HEK293 (cell line): Measurements from ENCODE around the gene HS6ST3.

ENCODE experiments used
- CTCF ChIA-PET: fragments of 350-600 bp; formaldehyde crosslinking; extraction: SDS; loops from one replicate; lab custom pipeline; 2021; ENCODE audit warnings: antibody characterized with exemption; lab: Yijun Ruan, JAX
- POLR2A ChIA-PET: fragments of 300-600 bp; formaldehyde crosslinking; extraction: SDS; loops from one replicate; lab custom pipeline; 2020; ENCODE audit warnings: antibody characterized with exemption, inconsistent platforms; lab: Yijun Ruan, JAX
- H3K27ac ChIP-seq: fragments of 200-500 bp; sonication (Bioruptor generic); 2 replicates; pipeline ENCODE4 v1.5.1; 2014; ENCODE audit warnings: low read depth, low read length, control low read depth, inconsistent platforms; ENCODE audit errors: extremely low read depth
- H3K36me3 ChIP-seq, 2 experiments: fragments of 200-500 bp in 1 of 2; sonication (Bioruptor generic) in 1 of 2; 1 replicate in 1 of 2; 2 replicates in 1 of 2; pipeline ENCODE4 v1.5.1; 2014 to 2017; ENCODE audit warnings: inconsistent platforms in 2 of 2, low read length in 2 of 2; ENCODE audit not compliant: control insufficient read depth in 2 of 2, insufficient read depth in 1 of 2
- H3K4me1 ChIP-seq: fragments of 200-500 bp; sonication (Bioruptor generic); 2 replicates; pipeline ENCODE4 v1.5.1; 2014; ENCODE audit warnings: mild to moderate bottlenecking, low read length, inconsistent platforms; ENCODE audit not compliant: control insufficient read depth, insufficient read depth
- H3K4me3 ChIP-seq: 2 replicates; pipeline ENCODE4 v1.5.1; 2011; ENCODE audit warnings: low read depth, mild to moderate bottlenecking, control low read depth, low read length, moderate library complexity
- H3K9me3 ChIP-seq: fragments of 200-500 bp; sonication (Bioruptor generic); 2 replicates; pipeline ENCODE4 v1.5.1; 2014; ENCODE audit warnings: low read depth, low read length, inconsistent platforms; ENCODE audit not compliant: control insufficient read depth, insufficient read depth
- GLIS2 ChIP-seq: fragments of 450-650 bp; formaldehyde crosslinking; IDR thresholded peaks from 2 replicates; pipeline ENCODE4 v1.5.1; 2016; ENCODE audit warnings: missing biosample characterization, missing genetic modification characterization
- KLF1 ChIP-seq: fragments of 450-650 bp; formaldehyde crosslinking; IDR thresholded peaks from 2 replicates; pipeline ENCODE4 v1.5.1; 2016; ENCODE audit warnings: missing biosample characterization, missing genetic modification characterization
- KLF17 ChIP-seq: fragments of 450-650 bp; formaldehyde crosslinking; IDR thresholded peaks from 2 replicates; pipeline ENCODE4 v1.5.1; 2016; ENCODE audit warnings: missing biosample characterization, missing genetic modification characterization
- PRDM1 ChIP-seq: fragments of 450-650 bp; formaldehyde crosslinking; IDR thresholded peaks from 2 replicates; pipeline ENCODE4; 2016; ENCODE audit warnings: missing biosample characterization, missing genetic modification characterization
- PRDM6 ChIP-seq: fragments of 450-650 bp; formaldehyde crosslinking; IDR thresholded peaks from 2 replicates; pipeline ENCODE4 v1.5.1; 2017; ENCODE audit warnings: missing biosample characterization, missing genetic modification characterization
- SETDB1 ChIP-seq: IDR thresholded peaks from one replicate; pipeline ENCODE4 v1.6.1; 2017; ENCODE audit warnings: mild to moderate bottlenecking, low read length, moderate library complexity, mixed read lengths; ENCODE audit not compliant: insufficient read length
- ZBTB7A ChIP-seq: fragments of 450-650 bp; formaldehyde crosslinking; IDR thresholded peaks from 2 replicates; pipeline ENCODE4 v1.5.1; 2016; ENCODE audit warnings: low read depth, missing biosample characterization, missing genetic modification characterization
- ZFHX2 ChIP-seq: fragments of 450-650 bp; formaldehyde crosslinking; conservative IDR thresholded peaks from 2 replicates; pipeline ENCODE4 v1.5.1; 2016; ENCODE audit warnings: missing biosample characterization, missing genetic modification characterization
- ZNF184 ChIP-seq: fragments of 450-650 bp; IDR thresholded peaks from 2 replicates; pipeline ENCODE4 v1.5.1; 2018; ENCODE audit warnings: missing biosample characterization, mild to moderate bottlenecking, missing genetic modification characterization
- ZNF214 ChIP-seq: fragments of 450-650 bp; formaldehyde crosslinking; IDR thresholded peaks from 2 replicates; pipeline ENCODE4 v1.5.1; 2017; ENCODE audit warnings: missing biosample characterization, mild to moderate bottlenecking, missing genetic modification characterization, borderline replicate concordance
- ZNF280C ChIP-seq: fragments of 450-650 bp; formaldehyde crosslinking; IDR thresholded peaks from 2 replicates; pipeline ENCODE4 v1.5.1; 2016; ENCODE audit warnings: missing biosample characterization, missing genetic modification characterization
- ZNF292 ChIP-seq: fragments of 450-650 bp; formaldehyde crosslinking; IDR thresholded peaks from 2 replicates; pipeline ENCODE4 v1.5.1; 2016; ENCODE audit warnings: low read depth, missing biosample characterization, missing genetic modification characterization, borderline replicate concordance
- ZNF366 ChIP-seq: fragments of 450-650 bp; formaldehyde crosslinking; conservative IDR thresholded peaks from 2 replicates; pipeline ENCODE4 v1.5.1; 2016; ENCODE audit warnings: missing biosample characterization, missing genetic modification characterization
- ZNF37A ChIP-seq: fragments of 450-650 bp; IDR thresholded peaks from 2 replicates; pipeline ENCODE4 v1.5.1; 2018; ENCODE audit warnings: missing biosample characterization, missing genetic modification characterization
- ZNF398 ChIP-seq: fragments of 450-650 bp; formaldehyde crosslinking; IDR thresholded peaks from 2 replicates; pipeline ENCODE4 v1.5.1; 2017; ENCODE audit warnings: missing biosample characterization, missing genetic modification characterization
- ZNF433 ChIP-seq: fragments of 450-650 bp; formaldehyde crosslinking; IDR thresholded peaks from 2 replicates; pipeline ENCODE4 v1.5.1; 2016; ENCODE audit warnings: missing biosample characterization, missing genetic modification characterization, low read depth
- ZNF530 ChIP-seq: fragments of 450-650 bp; formaldehyde crosslinking; IDR thresholded peaks from 2 replicates; pipeline ENCODE4 v1.5.1; 2016; ENCODE audit warnings: low read depth, missing biosample characterization, missing genetic modification characterization
- ZNF777 ChIP-seq: fragments of 450-650 bp; formaldehyde crosslinking; IDR thresholded peaks from 2 replicates; pipeline ENCODE4 v1.5.1; 2017; ENCODE audit warnings: missing biosample characterization, missing genetic modification characterization, borderline replicate concordance

The HS6ST3 gene

GRCh38 chr13:96285729-96286128 lies 195.8 kb downstream of the HS6ST3 start:
- ChIA-PET POLR2A (no interaction called here), CTCF (no interaction called here)
- TF ChIP-seq ZNF777 (tag by site-specific recombination): no peak
- TF ChIP-seq ZNF280C (tag by site-specific recombination): no peak
- TF ChIP-seq ZNF37A (tag by site-specific recombination): no peak
- TF ChIP-seq ZNF366 (tag by site-specific recombination): peak; percentile 54
- TF ChIP-seq ZNF398 (tag by site-specific recombination): no peak
- TF ChIP-seq ZNF530 (tag by site-specific recombination): no peak
- peak; percentile 72 for TF ChIP-seq PRDM1 (tag by site-specific recombination)
- TF ChIP-seq PRDM6 (tag by site-specific recombination): no peak
- TF ChIP-seq ZNF214 (tag by site-specific recombination): no peak
- TF ChIP-seq ZBTB7A (tag by site-specific recombination): no peak
- no peak for TF ChIP-seq KLF1 (tag by site-specific recombination)
- H3K4me1 ChIP-seq: no peaks in the 10 kb centered on the region
- H3K4me3 ChIP-seq: no peak overlapping the region
- H3K9me3 ChIP-seq: no peaks in the 10 kb centered on the region
- H3K27ac ChIP-seq: no peak overlapping the region
- H3K36me3 ChIP-seq: no peaks in the 10 kb centered on the region

- H3K4me3 ChIP-seq: no peak overlapping the region
- no peaks in the 10 kb centered on the region for H3K9me3 ChIP-seq
- no peaks in the 10 kb centered on the region for H3K36me3 ChIP-seq
- no peak for TF ChIP-seq SETDB1
- TF ChIP-seq ZFHX2 (tag by site-specific recombination): no peak
- TF ChIP-seq KLF17: no peak
- TF ChIP-seq ZNF184 (tag by site-specific recombination): no peak
- TF ChIP-seq ZNF292 (tag by site-specific recombination): no peak
- TF ChIP-seq GLIS2 (tag by site-specific recombination): no peak
- no peak for TF ChIP-seq ZNF433 (tag by site-specific recombination)
- POLR2A ChIA-PET: no interaction called here
- no peak overlapping the region for H3K27ac ChIP-seq
- CTCF ChIA-PET: interaction anchor here (0.6 to 2.2 kb wide), 2 partner anchors 8 to 552 kb away, joined by 3 to 7 read pairs; no protein-coding TSS in a partner anchor
- no peaks in the 10 kb centered on the region for H3K4me1 ChIP-seq
These were observed 205.3 kb downstream of the HS6ST3 start for GRCh38 chr13:96294930-96295881.
